Measurements from ENCODE around the gene GPR39. TPM values are rescaled to one million over a fixed set of nuclear protein-coding genes. Genes with fewer than 3 reads are reported as not detected.

The GPR39 gene
- total and polyA plus RNA-seq, 2 donors (not counting 1 experiment from before 2014, with no cell fraction given) = not detected

DNA sequence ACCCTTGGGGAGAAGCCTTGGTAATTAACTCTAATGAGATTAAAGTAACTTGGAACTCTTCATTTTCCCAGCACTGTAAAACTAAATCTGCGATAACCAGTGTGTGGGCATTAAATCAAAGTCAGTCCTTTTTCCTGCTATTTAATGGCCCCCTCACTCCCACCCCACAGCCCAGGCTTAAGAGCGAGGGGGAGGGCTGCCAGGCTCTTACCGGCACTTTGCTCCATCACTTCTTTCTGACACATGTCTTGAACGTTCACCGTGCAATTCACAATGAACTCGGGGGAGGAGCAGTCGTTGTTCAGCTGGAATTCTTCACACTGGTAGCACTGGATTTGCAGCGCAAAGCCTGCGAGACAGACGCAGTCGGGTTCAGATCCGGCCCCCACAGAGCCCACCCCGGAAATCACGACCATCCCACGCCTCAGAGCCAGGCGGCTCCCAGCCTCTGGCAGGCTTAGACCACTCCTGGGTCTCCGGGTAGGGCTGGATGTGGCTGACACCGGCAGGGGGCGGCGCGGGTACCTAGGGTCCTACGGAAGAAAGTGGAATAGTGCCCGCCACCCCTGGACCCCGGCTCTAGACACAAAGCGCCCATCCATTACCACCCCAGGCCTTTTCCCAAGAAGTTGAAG is 251.7 kb downstream of the GPR39 start:
- Histone ChIP-seq H3K4me3 (ENCODE audit: control extremely low read depth in 1 of 5, extremely low read depth in 1 of 5, insufficient read depth in 1 of 5, low read depth in 2 of 5, low read length in 4 of 5) (peak overlapping the region in 1 of 5 experiments; percentile 9), H3K9me3 (ENCODE audit: control extremely low read depth in 1 of 3, control insufficient read depth in 2 of 3, insufficient read depth in 1 of 3, low read length in 2 of 3) (peaks cover 0 to 12% (median 0%) of the 10 kb centered on the region in 3 donors), H2AFZ (ENCODE audit: insufficient read depth, low read depth, low read length, poor library complexity, severe bottlenecking) (no peak overlapping the region), H3K79me2 (ENCODE audit: control insufficient read depth, insufficient read depth, low read length) (no peaks in the 10 kb centered on the region), H3K9ac (ENCODE audit: low read length) (no peak overlapping the region), H3K4me2 (replicated peaks; ENCODE audit: low read depth, low read length, poor library complexity, severe bottlenecking) (no peak overlapping the region), H3K27me3 (replicated peaks in 1 of 4; ENCODE audit: control extremely low read depth in 1 of 4, control insufficient read depth in 3 of 4, insufficient read depth in 4 of 4, low read length in 3 of 4) (peaks cover 0 to 38% (median 13%) of the 10 kb centered on the region in 4 experiments), H3K27ac (ENCODE audit: low read length in 2 of 2) (no peak overlapping the region), H3K4me1 (ENCODE audit: control insufficient read depth in 2 of 2, insufficient read depth in 2 of 2, low read length in 2 of 2) (no peaks in the 10 kb centered on the region), H4K20me1 (ENCODE audit: control insufficient read depth, insufficient read depth, low read length, poor library complexity, severe bottlenecking) (no peaks in the 10 kb centered on the region), H3K36me3 (replicated peaks in 1 of 2; ENCODE audit: control extremely low read depth in 1 of 2, control insufficient read depth in 1 of 2, extremely low read depth in 1 of 2, insufficient read depth in 2 of 2, low read length in 1 of 2) (no peaks in the 10 kb centered on the region)
- intact Hi-C loops (cut with micrococcal nuclease) = no loop called here
- H3K27me3 Mint-ChIP-seq = peaks cover 45% of the 10 kb centered on the region
- H3K4me1 Mint-ChIP-seq = peaks cover 9% of the 10 kb centered on the region
- POLR2A ChIA-PET = no interaction called here
- ATAC-seq (ENCODE audit: low read depth) (no peak), DNase-seq (no peak)
- CTCF ChIA-PET = interaction anchor here (1.5 kb wide), 1 partner anchor 10 kb away, joined by 3 read pairs; no protein-coding TSS in a partner anchor
- no peaks in the 10 kb centered on the region for H3K9me3 Mint-ChIP-seq (ENCODE audit: insufficient read depth)
- no peak for TF ChIP-seq EZH2 (IDR thresholded peaks at IDR 0.05; ENCODE audit: borderline replicate concordance, insufficient read depth, low read depth, low read length, poor library complexity, severe bottlenecking)
- TF ChIP-seq, protein P1, sequence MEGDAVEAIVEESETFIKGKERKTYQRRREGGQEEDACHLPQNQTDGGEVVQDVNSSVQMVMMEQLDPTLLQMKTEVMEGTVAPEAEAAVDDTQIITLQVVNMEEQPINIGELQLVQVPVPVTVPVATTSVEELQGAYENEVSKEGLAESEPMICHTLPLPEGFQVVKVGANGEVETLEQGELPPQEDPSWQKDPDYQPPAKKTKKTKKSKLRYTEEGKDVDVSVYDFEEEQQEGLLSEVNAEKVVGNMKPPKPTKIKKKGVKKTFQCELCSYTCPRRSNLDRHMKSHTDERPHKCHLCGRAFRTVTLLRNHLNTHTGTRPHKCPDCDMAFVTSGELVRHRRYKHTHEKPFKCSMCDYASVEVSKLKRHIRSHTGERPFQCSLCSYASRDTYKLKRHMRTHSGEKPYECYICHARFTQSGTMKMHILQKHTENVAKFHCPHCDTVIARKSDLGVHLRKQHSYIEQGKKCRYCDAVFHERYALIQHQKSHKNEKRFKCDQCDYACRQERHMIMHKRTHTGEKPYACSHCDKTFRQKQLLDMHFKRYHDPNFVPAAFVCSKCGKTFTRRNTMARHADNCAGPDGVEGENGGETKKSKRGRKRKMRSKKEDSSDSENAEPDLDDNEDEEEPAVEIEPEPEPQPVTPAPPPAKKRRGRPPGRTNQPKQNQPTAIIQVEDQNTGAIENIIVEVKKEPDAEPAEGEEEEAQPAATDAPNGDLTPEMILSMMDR (IDR thresholded peaks at IDR 0.05) = no peak
- peak overlapping the region; percentile 3 for H3K4me3 Mint-ChIP-seq
- H3K27ac Mint-ChIP-seq = no peak overlapping the region
- 9% methylated on average over 19 of the region's 25 CpGs for WGBS (ENCODE audit: insufficient coverage)

All from B cell (primary cell).